A549 (cell line): Measurements from ENCODE around the gene GPX5. TPM values are rescaled to one million over a fixed set of nuclear protein-coding genes. Genes with fewer than 3 reads are reported as not detected.
"Not testable (repeated sequence)": the region's sequence is repeated elsewhere in the genome, so short reads cannot be mapped to it uniquely, and the experiment has no call there.

ENCODE experiments used
- ATAC-seq, 2 experiments: fragments of 200-7000 bp in 1 of 2; fragments of >200 bp in 1 of 2; cut with Nextera tagmentation in 1 of 2; cut with Tn5 transposase in 1 of 2; 3 replicates each; pipeline versions ENCODE4 v1.8.0 to v1.9.1; 2018 to 2020; ENCODE audit warnings: mild to moderate bottlenecking in 1 of 2, moderate library complexity in 1 of 2
- CTCF ChIA-PET: fragments of 300-600 bp; sonication (Branson Sonifier 250); formaldehyde crosslinking; extraction: SDS; loops from one replicate; lab custom pipeline; 2021; ENCODE audit warnings: antibody characterized with exemption, inconsistent platforms; lab: Yijun Ruan, JAX
- POLR2A ChIA-PET: fragments of 350-600 bp; formaldehyde crosslinking; extraction: SDS; loops from one replicate; lab custom pipeline; 2021; ENCODE audit warnings: antibody characterized with exemption, inconsistent platforms; lab: Yijun Ruan, JAX
- DNase-seq, 2 experiments: peaks; one replicate each; pipeline versions ENCODE4 v3.0.0 to v3.0.0-alpha.2; 2011 to 2016; ENCODE audit warnings: low read depth in 1 of 2, low spot score in 1 of 2
- FAIRE-seq: peaks from 2 replicates; lab custom pipeline; 2011; peaks lifted over from hg19 to GRCh38; lab: Jason Lieb, UNC
- H3K27ac ChIP-seq, 2 experiments: fragments of >200 bp; sonication (Bioruptor Twin); formaldehyde crosslinking; 3 replicates each; pipeline ENCODE4 v1.5.1; 2016 to 2017
- H3K4me1 ChIP-seq: fragments of >200 bp; sonication (Bioruptor Twin); formaldehyde crosslinking; 3 replicates; pipeline ENCODE4 v1.6.1; 2016
- H3K4me2 ChIP-seq: fragments of >200 bp; sonication (Bioruptor Twin); formaldehyde crosslinking; 3 replicates; pipeline ENCODE4 v1.6.1; 2016
- H3K4me3 ChIP-seq: fragments of >200 bp; sonication (Bioruptor Twin); formaldehyde crosslinking; 3 replicates; pipeline ENCODE4 v1.5.1; 2016
- H3K9me3 ChIP-seq: fragments of >200 bp; sonication (Bioruptor Twin); formaldehyde crosslinking; 3 replicates; pipeline ENCODE4 v1.6.1; 2016
- CBX2 ChIP-seq: fragments of 200-600 bp; sonication (generic); IDR thresholded peaks from 2 replicates; pipeline ENCODE4 v1.6.1; 2016; ENCODE audit warnings: low read depth, mild to moderate bottlenecking, borderline replicate concordance
- CBX8 ChIP-seq: fragments of 200-600 bp; sonication (generic); IDR thresholded peaks from 2 replicates; pipeline ENCODE4 v1.6.1; 2016
- CEBPB ChIP-seq, 2 experiments: fragments of >200 bp in 1 of 2; sonication (Bioruptor Twin) in 1 of 2; formaldehyde crosslinking in 1 of 2; IDR thresholded peaks; 2 replicates each; pipeline ENCODE4 v1.6.1; 2012 to 2016
- CHD4 ChIP-seq: fragments of 200-600 bp; sonication (generic); IDR thresholded peaks from 2 replicates; pipeline ENCODE4 v1.6.1; 2016; ENCODE audit warnings: antibody characterized with exemption, mild to moderate bottlenecking, borderline replicate concordance
- EP300 ChIP-seq, 2 experiments: fragments of >200 bp; sonication (Bioruptor Twin); formaldehyde crosslinking; IDR thresholded peaks; 2 replicates in 1 of 2; 3 replicates in 1 of 2; pipeline ENCODE4 v1.6.1; 2016 to 2017
- FOXS1 ChIP-seq: fragments of 250-450 bp; sonication (Bioruptor Pico); IDR thresholded peaks from 2 replicates; pipeline ENCODE4 v1.5.0; 2020; ENCODE audit warnings: mild to moderate bottlenecking, moderate library complexity
- GATA3 ChIP-seq: IDR thresholded peaks from 2 replicates; pipeline ENCODE4 v1.6.1; 2012; ENCODE audit warnings: borderline replicate concordance
- HOXB13 ChIP-seq: fragments of 250-450 bp; sonication (Bioruptor Pico); IDR thresholded peaks from 2 replicates; pipeline ENCODE4 v1.5.0; 2020; ENCODE audit warnings: low read depth, mild to moderate bottlenecking, moderate library complexity
- HOXB5 ChIP-seq: fragments of 250-450 bp; sonication (Bioruptor Pico); IDR thresholded peaks from 2 replicates; pipeline ENCODE4 v1.5.0; 2020; ENCODE audit warnings: mild to moderate bottlenecking, moderate library complexity
- MYC ChIP-seq: IDR thresholded peaks from 2 replicates; pipeline ENCODE4 v1.6.1; 2012; ENCODE audit warnings: mild to moderate bottlenecking, inconsistent platforms, low read length, improper control_type of control experiment, borderline replicate concordance
- NR3C1 ChIP-seq: fragments of >200 bp; sonication (Bioruptor Twin); formaldehyde crosslinking; IDR thresholded peaks from 3 replicates; pipeline ENCODE4 v1.6.1; 2017
- POLR2A ChIP-seq: IDR thresholded peaks from 2 replicates; pipeline ENCODE4 v1.6.1; 2012; ENCODE audit warnings: mild to moderate bottlenecking, low read length
- POLR2AphosphoS2 ChIP-seq: conservative IDR thresholded peaks from 2 replicates; pipeline ENCODE4 v1.6.1; 2012; ENCODE audit warnings: low read length, improper control_type of control experiment, inconsistent platforms
- RAD21 ChIP-seq, 2 experiments: fragments of >200 bp in 1 of 2; sonication (Bioruptor Twin) in 1 of 2; formaldehyde crosslinking in 1 of 2; IDR thresholded peaks in 1 of 2; conservative IDR thresholded peaks in 1 of 2; 2 replicates in 1 of 2; 3 replicates in 1 of 2; pipeline ENCODE4 v1.6.1; 2012 to 2018; ENCODE audit warnings: inconsistent platforms in 1 of 2
- RARB ChIP-seq: fragments of 250-450 bp; sonication (Bioruptor Pico); IDR thresholded peaks from 2 replicates; pipeline ENCODE4 v1.8.0; 2021; ENCODE audit warnings: mild to moderate bottlenecking, moderate library complexity
- RFX5 ChIP-seq: fragments of 450-650 bp; IDR thresholded peaks from 2 replicates; pipeline ENCODE4 v1.7.1; 2014; ENCODE audit warnings: antibody characterized with exemption, mild to moderate bottlenecking, moderate library complexity
- SMC3 ChIP-seq: fragments of >200 bp; sonication (Bioruptor Twin); formaldehyde crosslinking; IDR thresholded peaks from 3 replicates; pipeline ENCODE4 v1.6.1; 2018; ENCODE audit warnings: inconsistent platforms
- ZC3H11A ChIP-seq: fragments of 450-650 bp; IDR thresholded peaks from 2 replicates; pipeline ENCODE4 v1.6.1; 2014; ENCODE audit warnings: antibody characterized with exemption, mild to moderate bottlenecking
- WGBS: methylation state at CpG from one replicate; pipeline ENCODE4 v1.1.6; 2017; ENCODE audit errors: missing lambda C conversion rate; 5-methylcytosine and 5-hydroxymethylcytosine counted together
- polyA plus RNA-seq, 4 experiments: library from polyadenylated mRNA; depleted of rRNA in 3 of 4; stranded (reverse); fragments of >200 nt; fragmentation: RNase III in 1 of 4; extraction: RNeasy Plus Mini Kit Qiagen cat#74134 plus additional on column Dnase treatment in 1 of 4; gene quantifications; 2 replicates in 3 of 4; 3 replicates in 1 of 4; pipeline ENCODE4 v1.2.3, GENCODE V29; 2011 to 2017
- TF ChIP-seq, protein P1 (sequence below): fragments of 200-600 bp; sonication (generic); IDR thresholded peaks from 2 replicates; pipeline ENCODE4 v1.6.1; 2016; ENCODE audit warnings: antibody characterized with exemption, mild to moderate bottlenecking, moderate library complexity
- TF ChIP-seq, protein P2 (sequence below): fragments of >200 bp; sonication (Bioruptor Twin); formaldehyde crosslinking; IDR thresholded peaks from 3 replicates; pipeline ENCODE4 v1.5.1; 2016

The GPX5 gene
- polyA plus RNA-seq, 2 of the 4 experiments (the other 2 are of a cell fraction), result not detected

DNA sequence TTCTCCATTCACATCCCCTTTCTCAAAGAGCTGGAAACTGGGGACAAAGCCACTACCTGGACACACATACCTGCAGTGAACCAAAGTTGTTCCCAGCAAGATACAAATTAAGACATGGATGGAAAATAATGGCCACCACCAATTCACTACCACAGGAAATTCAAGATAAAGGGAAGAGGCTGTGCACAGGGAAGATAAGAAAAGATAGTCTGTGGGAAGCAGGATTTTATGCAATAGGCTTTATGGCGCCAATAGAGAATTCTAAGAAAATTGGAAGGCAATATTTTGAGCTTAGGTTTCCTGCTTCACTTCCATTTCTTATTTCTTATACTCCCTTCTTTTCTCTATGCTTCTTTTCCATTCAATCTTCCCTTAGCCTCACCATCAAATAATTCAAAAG, 19.9 kb upstream of the GPX5 start:
- Histone ChIP-seq H3K4me2 (no peak overlapping the region), H3K27ac (no peak overlapping the region), H3K4me3 (no peak overlapping the region), H3K4me1 (no peaks in the 10 kb centered on the region), H3K9me3 (no peaks in the 10 kb centered on the region)
- CTCF ChIA-PET, result interaction anchor here (0.6 to 1.0 kb wide), 2 partner anchors 37 to 277 kb away, joined by 3 read pairs; no protein-coding TSS in a partner anchor
- ATAC-seq (no peak), DNase-seq (no peak), FAIRE-seq (no peak)
- 84% methylated on average over 1 of the region's 1 CpG for WGBS
- no peak for TF ChIP-seq RAD21 (conservative IDR thresholded peaks at IDR 0.05 in 1 of 2, IDR thresholded peaks at IDR 0.05 in 1 of 2)
- no peak for TF ChIP-seq HOXB5 (CRISPR knock-in tag)
- TF ChIP-seq CBX2, result no peak
- no peak for TF ChIP-seq FOXS1 (CRISPR knock-in tag)
- no peak for TF ChIP-seq CBX8
- no peak for TF ChIP-seq RFX5
- TF ChIP-seq CHD4, result no peak
- TF ChIP-seq, protein P1, sequence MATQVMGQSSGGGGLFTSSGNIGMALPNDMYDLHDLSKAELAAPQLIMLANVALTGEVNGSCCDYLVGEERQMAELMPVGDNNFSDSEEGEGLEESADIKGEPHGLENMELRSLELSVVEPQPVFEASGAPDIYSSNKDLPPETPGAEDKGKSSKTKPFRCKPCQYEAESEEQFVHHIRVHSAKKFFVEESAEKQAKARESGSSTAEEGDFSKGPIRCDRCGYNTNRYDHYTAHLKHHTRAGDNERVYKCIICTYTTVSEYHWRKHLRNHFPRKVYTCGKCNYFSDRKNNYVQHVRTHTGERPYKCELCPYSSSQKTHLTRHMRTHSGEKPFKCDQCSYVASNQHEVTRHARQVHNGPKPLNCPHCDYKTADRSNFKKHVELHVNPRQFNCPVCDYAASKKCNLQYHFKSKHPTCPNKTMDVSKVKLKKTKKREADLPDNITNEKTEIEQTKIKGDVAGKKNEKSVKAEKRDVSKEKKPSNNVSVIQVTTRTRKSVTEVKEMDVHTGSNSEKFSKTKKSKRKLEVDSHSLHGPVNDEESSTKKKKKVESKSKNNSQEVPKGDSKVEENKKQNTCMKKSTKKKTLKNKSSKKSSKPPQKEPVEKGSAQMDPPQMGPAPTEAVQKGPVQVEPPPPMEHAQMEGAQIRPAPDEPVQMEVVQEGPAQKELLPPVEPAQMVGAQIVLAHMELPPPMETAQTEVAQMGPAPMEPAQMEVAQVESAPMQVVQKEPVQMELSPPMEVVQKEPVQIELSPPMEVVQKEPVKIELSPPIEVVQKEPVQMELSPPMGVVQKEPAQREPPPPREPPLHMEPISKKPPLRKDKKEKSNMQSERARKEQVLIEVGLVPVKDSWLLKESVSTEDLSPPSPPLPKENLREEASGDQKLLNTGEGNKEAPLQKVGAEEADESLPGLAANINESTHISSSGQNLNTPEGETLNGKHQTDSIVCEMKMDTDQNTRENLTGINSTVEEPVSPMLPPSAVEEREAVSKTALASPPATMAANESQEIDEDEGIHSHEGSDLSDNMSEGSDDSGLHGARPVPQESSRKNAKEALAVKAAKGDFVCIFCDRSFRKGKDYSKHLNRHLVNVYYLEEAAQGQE, result no peak
- TF ChIP-seq EP300 (IDR thresholded peaks at IDR 0.05), result no peak
- POLR2A ChIA-PET, result interaction anchor here (0.9 kb wide), 1 partner anchor 17 kb away, joined by 3 read pairs; no protein-coding TSS in a partner anchor

DNA sequence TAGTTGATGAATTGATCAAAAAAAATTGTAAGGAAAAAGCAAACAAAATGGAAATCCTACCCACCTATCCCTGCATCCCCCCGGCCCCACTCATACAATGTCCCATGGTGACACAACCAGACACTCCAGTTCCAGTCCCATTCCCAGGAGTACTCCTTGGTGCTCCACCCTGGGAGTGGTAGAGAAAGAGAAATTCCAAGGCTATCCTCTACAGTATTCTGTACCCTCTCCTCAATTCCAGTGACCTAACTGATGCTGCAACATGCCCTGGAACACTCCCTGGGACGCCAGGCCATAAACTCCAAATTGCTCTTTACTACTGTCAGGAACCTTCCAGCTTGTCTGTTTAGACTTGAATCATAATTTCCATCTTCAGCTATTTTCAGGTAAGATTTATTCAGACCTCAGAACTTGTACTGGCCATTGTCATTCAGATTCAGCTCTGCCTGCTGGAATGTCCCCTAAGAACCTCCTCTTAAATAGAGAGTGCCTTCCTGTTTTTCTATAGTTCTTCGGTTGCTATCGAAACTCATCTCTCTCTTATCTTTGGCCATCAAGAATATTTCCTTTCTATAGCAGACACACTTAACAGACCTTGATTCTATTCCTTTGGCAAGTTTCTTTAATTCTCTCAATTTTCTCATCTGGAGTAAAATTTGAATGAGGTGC, 18.7 kb upstream of the GPX5 start:
- Histone ChIP-seq H3K4me1 (no peaks in the 10 kb centered on the region), H3K4me3 (no peak overlapping the region), H3K4me2 (no peak overlapping the region), H3K9me3 (no peaks in the 10 kb centered on the region), H3K27ac (no peak overlapping the region)
- POLR2A ChIA-PET, result interaction anchor here (1.5 kb wide), 1 partner anchor 18 kb away, joined by 4 read pairs; no protein-coding TSS in a partner anchor
- ATAC-seq (no peak), FAIRE-seq (no peak), DNase-seq (no peak)
- TF ChIP-seq CBX2 (no peak), HOXB13 (CRISPR knock-in tag) (no peak)
- TF ChIP-seq, protein P1, result no peak
- CTCF ChIA-PET, result no interaction called here
- 43% methylated on average over 4 of the region's 4 CpGs for WGBS

GRCh38 chr6:28511628-28512300, 13.9 kb upstream of the GPX5 start:
- CTCF ChIA-PET, result interaction anchor here (1.7 kb wide), 1 partner anchor 31 kb away, joined by 4 read pairs; no protein-coding TSS in a partner anchor
- FAIRE-seq (no peak), DNase-seq (no peak), ATAC-seq (no peak)
- WGBS, result 79% methylated on average over 21 of the region's 51 CpGs
- no peak for TF ChIP-seq NR3C1
- TF ChIP-seq RFX5, result no peak
- TF ChIP-seq GATA3, result no peak
- TF ChIP-seq CEBPB (IDR thresholded peaks at IDR 0.05), result no peak
- TF ChIP-seq MYC, result no peak
- TF ChIP-seq ZC3H11A, result no peak
- TF ChIP-seq SMC3, result no peak
- TF ChIP-seq, protein P2, sequence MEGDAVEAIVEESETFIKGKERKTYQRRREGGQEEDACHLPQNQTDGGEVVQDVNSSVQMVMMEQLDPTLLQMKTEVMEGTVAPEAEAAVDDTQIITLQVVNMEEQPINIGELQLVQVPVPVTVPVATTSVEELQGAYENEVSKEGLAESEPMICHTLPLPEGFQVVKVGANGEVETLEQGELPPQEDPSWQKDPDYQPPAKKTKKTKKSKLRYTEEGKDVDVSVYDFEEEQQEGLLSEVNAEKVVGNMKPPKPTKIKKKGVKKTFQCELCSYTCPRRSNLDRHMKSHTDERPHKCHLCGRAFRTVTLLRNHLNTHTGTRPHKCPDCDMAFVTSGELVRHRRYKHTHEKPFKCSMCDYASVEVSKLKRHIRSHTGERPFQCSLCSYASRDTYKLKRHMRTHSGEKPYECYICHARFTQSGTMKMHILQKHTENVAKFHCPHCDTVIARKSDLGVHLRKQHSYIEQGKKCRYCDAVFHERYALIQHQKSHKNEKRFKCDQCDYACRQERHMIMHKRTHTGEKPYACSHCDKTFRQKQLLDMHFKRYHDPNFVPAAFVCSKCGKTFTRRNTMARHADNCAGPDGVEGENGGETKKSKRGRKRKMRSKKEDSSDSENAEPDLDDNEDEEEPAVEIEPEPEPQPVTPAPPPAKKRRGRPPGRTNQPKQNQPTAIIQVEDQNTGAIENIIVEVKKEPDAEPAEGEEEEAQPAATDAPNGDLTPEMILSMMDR, result no peak
- no peak for TF ChIP-seq POLR2AphosphoS2
- TF ChIP-seq POLR2A, result no peak
- no peak for TF ChIP-seq RARB (CRISPR knock-in tag)
- Histone ChIP-seq H3K4me2 (no peak overlapping the region), H3K27ac (no peak overlapping the region), H3K9me3 (no peaks in the 10 kb centered on the region), H3K4me3 (no peak overlapping the region), H3K4me1 (no peaks in the 10 kb centered on the region)
- POLR2A ChIA-PET, result no interaction called here

- WGBS, result 66% methylated on average over 8 of the region's 8 CpGs
- POLR2A ChIA-PET, CTCF ChIA-PET: not testable (repeated sequence)
These were observed 13.3 kb upstream of the GPX5 start for GRCh38 chr6:28512387-28512786.

More at GRCh38 chr6:28512387-28512786, 13.3 kb upstream of the GPX5 start:
- not testable (repeated sequence) for ATAC-seq, H3K4me2 ChIP-seq, H3K27ac ChIP-seq, H3K9me3 ChIP-seq, FAIRE-seq, H3K4me1 ChIP-seq, H3K4me3 ChIP-seq, DNase-seq
